Spleen (tissue), 11 donors: ENCODE data around the gene PINLYP. TPM values are rescaled to one million over a fixed set of nuclear protein-coding genes. Genes with fewer than 3 reads are reported as not detected.
A peak's percentile ranks its signal among the peaks of the same experiment; 100 is the strongest.
"Not testable (repeated sequence)": the region's sequence is repeated elsewhere in the genome, so short reads cannot be mapped to it uniquely, and the experiment has no call there.

Experiments used
- DNase-seq: peaks from one replicate; pipeline ENCODE4 v3.0.0-alpha.2; 2020
- H3K27ac ChIP-seq, 8 donors: fragments of 200-600 bp; sonication (generic) in 7 of 8; 1 replicate in 4 of 8; 2 replicates in 4 of 8; pipeline versions ENCODE4 v1.5.0 to v1.8.0; 2016 to 2021; ENCODE audit warnings: inconsistent platforms in 4 of 8, mild to moderate bottlenecking in 4 of 8, moderate library complexity in 1 of 8
- H3K27me3 ChIP-seq, 7 donors: fragments of 200-600 bp; sonication (generic) in 6 of 7; replicated peaks in 1 of 7; 1 replicate in 4 of 7; 2 replicates in 3 of 7; pipeline versions ENCODE4 v1.5.0 to v1.8.0; 2016 to 2021; ENCODE audit warnings: inconsistent platforms in 3 of 7, mild to moderate bottlenecking in 1 of 7
- H3K36me3 ChIP-seq, 6 donors: fragments of 200-600 bp; sonication (generic) in 5 of 6; 1 replicate in 4 of 6; 2 replicates in 2 of 6; pipeline versions ENCODE4 v1.5.0 to v1.8.0; 2016 to 2021; ENCODE audit warnings: inconsistent platforms in 2 of 6
- H3K4me1 ChIP-seq, 6 donors: fragments of 200-600 bp; sonication (generic) in 5 of 6; 1 replicate in 3 of 6; 2 replicates in 3 of 6; pipeline versions ENCODE4 v1.5.0 to v1.8.0; 2016 to 2021; ENCODE audit warnings: inconsistent platforms in 3 of 6
- H3K4me3 ChIP-seq, 8 donors: fragments of 200-600 bp; sonication (generic) in 7 of 8; 1 replicate in 4 of 8; 2 replicates in 4 of 8; pipeline versions ENCODE4 v1.5.0 to v1.8.0; 2016 to 2021; ENCODE audit warnings: inconsistent platforms in 4 of 8, mild to moderate bottlenecking in 4 of 8, moderate library complexity in 2 of 8
- H3K9me3 ChIP-seq, 8 donors: fragments of 200-600 bp; sonication (generic) in 7 of 8; 1 replicate in 4 of 8; 2 replicates in 4 of 8; pipeline versions ENCODE4 v1.5.0 to v1.8.0; 2016 to 2021; ENCODE audit warnings: inconsistent platforms in 4 of 8
- POLR2A ChIP-seq, 3 donors: fragments of 450-650 bp; IDR thresholded peaks; one replicate each; pipeline ENCODE4 v1.5.1; 2017; ENCODE audit warnings: antibody characterized with exemption in 3 of 3, mild to moderate bottlenecking in 1 of 3
- POLR2AphosphoS5 ChIP-seq, 3 donors: sonication (generic); formaldehyde crosslinking; IDR thresholded peaks; one replicate each; pipeline ENCODE4 v1.5.1; 2017; ENCODE audit warnings: antibody characterized with exemption in 3 of 3
- WGBS, 5 donors: extraction: QIAGEN DNeasy Blood & Tissue Kit in 3 of 5; methylation state at CpG; one replicate each; pipeline versions ENCODE4 v1.1.5 to v1.1.7; 2013 to 2018; 5-methylcytosine and 5-hydroxymethylcytosine counted together
- intact Hi-C: fragments of 100-400 bp; cut with DNase I; formaldehyde crosslinking; loops from one replicate; pipeline ENCODE4 v1.15.0; 2023; ENCODE audit warnings: low total_unique reads
- polyA plus RNA-seq, 3 donors: library from polyadenylated mRNA; stranded (reverse); fragments of 200-250 nt; gene quantifications; one replicate each; pipeline ENCODE4 v1.2.1, GENCODE V29; 2013
- total RNA-seq, 7 donors: library from RNA; depleted of rRNA in 3 of 7; stranded (reverse); fragments of >200 nt in 3 of 7; fragmentation: NEBNext Ultra II Directional in 4 of 7; extraction: Animal tissue kit (Norgen Biotek cat#: 25700) in 4 of 7; gene quantifications; one replicate each; pipeline versions ENCODE4 v1.1.0 to v1.2.1, GENCODE V29; 2016 to 2021
- TF ChIP-seq, protein P1 (sequence below), 11 experiments: fragments of 200-600 bp in 7 of 11; fragments of 450-650 bp in 4 of 11; sonication (generic) in 4 of 11; IDR thresholded peaks in 8 of 11; conservative IDR thresholded peaks in 3 of 11; 1 replicate in 7 of 11; 2 replicates in 4 of 11; pipeline versions ENCODE4 v1.4.0 to v1.8.0; 2016 to 2021; ENCODE audit warnings: antibody characterized with exemption in 11 of 11, inconsistent platforms in 4 of 11, mild to moderate bottlenecking in 1 of 11
- donor health status: healthy with polysubstance abuse.
- donor health status: DM: no; HTN: no; CAD: no; lungs with moderate emphysema.
- donor health status: DM: no; HTN: no; CAD: no.
- donor health status: Bipolar disorder and iron deficiency.
- donor health status: healthy.
- donor health status: DM: no; HTN: no; CAD: no.
- donor health status: DM: yes; HTN: yes; CAD: no.

Gene PINLYP
- total and polyA plus RNA-seq, 10 donors: 2.0 to 10.5 (median 5.1) TPM

GRCh38 chr19:43581467-43581866 is 5.9 kb downstream of the PINLYP start:
- 51 to 73% (median 69%) methylated on average over 7 of the region's 7 CpGs for WGBS, 5 donors
- peaks cover 0 to 9% (median 0%) of the 10 kb centered on the region in 6 donors for H3K36me3 ChIP-seq
- intact Hi-C loops: loop anchor here (10.0 kb wide), 1 partner anchor 47 kb away; the partner anchor contains the start of gene ZNF575
- H3K9me3 ChIP-seq: no peaks in the 10 kb centered on the region
- peaks cover 4 to 62% (median 36%) of the 10 kb centered on the region in 6 donors for H3K4me1 ChIP-seq
- H3K4me3 ChIP-seq: peak overlapping the region in 4 of 8 donors; percentile 34 to 64 (median 46)
- peak overlapping the region in 5 of 8 donors; percentile 29 to 81 (median 72) for H3K27ac ChIP-seq
- TF ChIP-seq, protein P1, sequence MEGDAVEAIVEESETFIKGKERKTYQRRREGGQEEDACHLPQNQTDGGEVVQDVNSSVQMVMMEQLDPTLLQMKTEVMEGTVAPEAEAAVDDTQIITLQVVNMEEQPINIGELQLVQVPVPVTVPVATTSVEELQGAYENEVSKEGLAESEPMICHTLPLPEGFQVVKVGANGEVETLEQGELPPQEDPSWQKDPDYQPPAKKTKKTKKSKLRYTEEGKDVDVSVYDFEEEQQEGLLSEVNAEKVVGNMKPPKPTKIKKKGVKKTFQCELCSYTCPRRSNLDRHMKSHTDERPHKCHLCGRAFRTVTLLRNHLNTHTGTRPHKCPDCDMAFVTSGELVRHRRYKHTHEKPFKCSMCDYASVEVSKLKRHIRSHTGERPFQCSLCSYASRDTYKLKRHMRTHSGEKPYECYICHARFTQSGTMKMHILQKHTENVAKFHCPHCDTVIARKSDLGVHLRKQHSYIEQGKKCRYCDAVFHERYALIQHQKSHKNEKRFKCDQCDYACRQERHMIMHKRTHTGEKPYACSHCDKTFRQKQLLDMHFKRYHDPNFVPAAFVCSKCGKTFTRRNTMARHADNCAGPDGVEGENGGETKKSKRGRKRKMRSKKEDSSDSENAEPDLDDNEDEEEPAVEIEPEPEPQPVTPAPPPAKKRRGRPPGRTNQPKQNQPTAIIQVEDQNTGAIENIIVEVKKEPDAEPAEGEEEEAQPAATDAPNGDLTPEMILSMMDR (IDR thresholded peaks at IDR 0.05 in 8 of 11, conservative IDR thresholded peaks at IDR 0.05 in 3 of 11): no peak
- no peak for TF ChIP-seq POLR2A (IDR thresholded peaks at IDR 0.05)
- DNase-seq: no peak
- no peaks in the 10 kb centered on the region for H3K27me3 ChIP-seq

- no peaks in the 10 kb centered on the region for H3K9me3 ChIP-seq
- TF ChIP-seq POLR2AphosphoS5 (IDR thresholded peaks at IDR 0.05) (no peak), POLR2A (IDR thresholded peaks at IDR 0.05) (no peak)
- TF ChIP-seq, protein P1 (IDR thresholded peaks at IDR 0.05 in 8 of 11, conservative IDR thresholded peaks at IDR 0.05 in 3 of 11): no peak
These were observed 6.9 kb downstream of the PINLYP start for GRCh38 chr19:43582495-43582894.

GRCh38 chr19:43584484-43584883 is 8.9 kb downstream of the PINLYP start:
- no peaks in the 10 kb centered on the region for H3K27me3 ChIP-seq
- no peak overlapping the region for H3K4me3 ChIP-seq
- no peaks in the 10 kb centered on the region for H3K9me3 ChIP-seq
- peaks cover 4 to 56% (median 36%) of the 10 kb centered on the region in 6 donors for H3K4me1 ChIP-seq
- H3K36me3 ChIP-seq: peaks cover 0 to 35% (median 2%) of the 10 kb centered on the region in 6 donors
- intact Hi-C loops: loop anchor here (10.0 kb wide), 1 partner anchor 50 kb away; the partner anchor contains the start of gene ZNF575
- H3K27ac ChIP-seq: peak overlapping the region in 7 of 8 donors; percentile 37 to 70 (median 59)
- DNase-seq: no peak
- TF ChIP-seq, protein P1 (IDR thresholded peaks at IDR 0.05 in 8 of 11, conservative IDR thresholded peaks at IDR 0.05 in 3 of 11): no peak
- TF ChIP-seq POLR2AphosphoS5 (IDR thresholded peaks at IDR 0.05): no peak
- no peak for TF ChIP-seq POLR2A (IDR thresholded peaks at IDR 0.05)
- WGBS, 5 donors: 93 to 100% (median 100%) methylated on average over 1 of the region's 1 CpG

More at GRCh38 chr19:43582495-43582894, 6.9 kb downstream of the PINLYP start:
- H3K36me3 ChIP-seq: peaks cover 0 to 20% (median 0%) of the 10 kb centered on the region in 6 donors
- H3K27ac ChIP-seq: no peak overlapping the region
- DNase-seq: no peak
- WGBS, 5 donors: 80 to 87% (median 84%) methylated on average over 2 of the region's 2 CpGs
- peaks cover 4 to 60% (median 36%) of the 10 kb centered on the region in 6 donors for H3K4me1 ChIP-seq
- H3K4me3 ChIP-seq: no peak overlapping the region
- H3K27me3 ChIP-seq: no peaks in the 10 kb centered on the region
- intact Hi-C loops: loop anchor here (10.0 kb wide), 1 partner anchor 48 kb away; the partner anchor contains the start of gene ZNF575

- H3K4me3 ChIP-seq: no peak overlapping the region
- H3K4me1 ChIP-seq: peaks cover 8 to 49% (median 23%) of the 10 kb centered on the region in 6 donors
- no peak for DNase-seq
- no peaks in the 10 kb centered on the region for H3K9me3 ChIP-seq
- intact Hi-C loops: loop anchor here (10.0 kb wide), 1 partner anchor 52 kb away; the partner anchor contains the start of gene ZNF575
- peaks cover 0 to 50% (median 9%) of the 10 kb centered on the region in 6 donors for H3K36me3 ChIP-seq
- WGBS, 5 donors: 61 to 94% (median 83%) methylated on average over 2 of the region's 2 CpGs
- H3K27ac ChIP-seq: no peak overlapping the region
- TF ChIP-seq POLR2AphosphoS5 (IDR thresholded peaks at IDR 0.05) (no peak), POLR2A (IDR thresholded peaks at IDR 0.05) (no peak)
- TF ChIP-seq, protein P1 (IDR thresholded peaks at IDR 0.05 in 8 of 11, conservative IDR thresholded peaks at IDR 0.05 in 3 of 11): no peak
- H3K27me3 ChIP-seq: no peaks in the 10 kb centered on the region
These were observed 10.7 kb downstream of the PINLYP start for GRCh38 chr19:43586346-43586745.

- WGBS, 5 donors: 86 to 95% (median 92%) methylated on average over 3 of the region's 3 CpGs
- not testable (repeated sequence) for H3K27ac ChIP-seq
- peaks cover 4 to 42% (median 19%) of the 10 kb centered on the region in 6 donors for H3K4me1 ChIP-seq
These were observed 11.4 kb downstream of the PINLYP start for GRCh38 chr19:43587029-43587428.

More at GRCh38 chr19:43587029-43587428, 11.4 kb downstream of the PINLYP start:
- not testable (repeated sequence) for H3K4me3 ChIP-seq, DNase-seq, H3K9me3 ChIP-seq, H3K27me3 ChIP-seq
- H3K36me3 ChIP-seq: peaks cover 0 to 56% (median 14%) of the 10 kb centered on the region in 6 donors
- intact Hi-C loops: loop anchor here (10.0 kb wide), 1 partner anchor 52 kb away; the partner anchor contains the start of gene ZNF575
